Esophagus mucosa (tissue), 1 donor: ENCODE measurements around the gene MIEN1. TPM values are rescaled to one million over a fixed set of nuclear protein-coding genes. Genes with fewer than 3 reads are reported as not detected.
"Not testable (repeated sequence)": the region's sequence is repeated elsewhere in the genome, so short reads cannot be mapped to it uniquely, and the experiment has no call there.

Experiments used
- ATAC-seq: fragments of 200-7000 bp; cut with Tn5 transposase; one replicate; pipeline ENCODE4 v1.9.1; 2020
- total RNA-seq: library from RNA; stranded (reverse); gene quantifications from one replicate; pipeline ENCODE4 v1.2.4, GENCODE V29; 2023
- donor health status: DM: yes; HTN: yes; CAD: no.

MIEN1 gene
- total RNA-seq, 1 donor from 2014 or later = 44.3 TPM

DNA sequence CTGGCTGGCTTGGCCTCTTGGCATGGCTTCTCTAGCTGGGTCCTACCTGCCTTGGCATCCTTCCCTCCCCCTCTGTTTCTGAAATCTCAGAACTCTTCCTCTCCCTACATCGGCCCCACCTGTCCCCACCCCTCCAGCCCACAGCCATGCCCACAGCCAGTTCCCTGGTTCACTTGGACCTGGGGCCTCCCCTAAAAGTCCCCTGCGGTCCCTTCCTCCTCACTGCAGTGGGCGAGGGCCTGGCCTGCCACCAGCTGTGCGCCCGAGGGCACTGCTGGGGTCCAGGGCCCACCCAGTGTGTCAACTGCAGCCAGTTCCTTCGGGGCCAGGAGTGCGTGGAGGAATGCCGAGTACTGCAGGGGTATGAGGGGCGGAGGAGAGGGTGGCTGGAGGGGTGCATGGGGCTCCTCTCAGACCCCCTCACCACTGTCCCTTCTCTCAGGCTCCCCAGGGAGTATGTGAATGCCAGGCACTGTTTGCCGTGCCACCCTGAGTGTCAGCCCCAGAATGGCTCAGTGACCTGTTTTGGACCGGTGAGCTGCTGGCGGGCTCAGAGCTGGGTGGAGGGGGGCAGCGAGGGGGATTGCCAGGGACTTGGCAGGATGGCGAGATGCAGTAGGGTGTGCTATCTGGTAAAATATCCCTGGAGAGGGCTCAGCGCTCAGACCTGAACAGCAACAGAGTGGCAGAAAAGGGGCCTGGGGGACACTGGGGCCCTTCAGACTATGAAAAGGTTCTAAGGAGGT, 14.1 kb downstream of the MIEN1 start:
- peak; percentile 61 for ATAC-seq

DNA sequence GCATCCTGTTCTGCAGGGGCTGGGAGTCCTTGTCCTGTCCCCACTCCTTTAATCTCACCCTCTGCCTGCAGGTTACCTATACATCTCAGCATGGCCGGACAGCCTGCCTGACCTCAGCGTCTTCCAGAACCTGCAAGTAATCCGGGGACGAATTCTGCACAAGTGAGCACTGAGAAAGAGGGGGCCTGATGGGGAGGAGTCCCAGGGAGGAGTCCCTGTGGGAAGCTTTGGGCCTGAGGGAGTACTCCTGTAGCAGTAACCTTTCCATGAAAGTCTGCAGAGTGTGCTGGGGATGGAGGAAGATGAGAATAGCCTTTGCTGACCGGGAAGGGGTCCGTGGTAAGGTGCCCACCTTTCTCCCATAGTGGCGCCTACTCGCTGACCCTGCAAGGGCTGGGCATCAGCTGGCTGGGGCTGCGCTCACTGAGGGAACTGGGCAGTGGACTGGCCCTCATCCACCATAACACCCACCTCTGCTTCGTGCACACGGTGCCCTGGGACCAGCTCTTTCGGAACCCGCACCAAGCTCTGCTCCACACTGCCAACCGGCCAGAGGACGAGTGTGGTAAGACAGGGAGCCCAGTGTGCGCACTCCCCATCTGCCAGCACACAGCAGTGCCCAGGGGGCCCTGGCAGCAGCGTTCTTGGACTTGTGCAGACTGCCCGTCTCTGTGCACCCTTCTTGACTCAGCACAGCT, 14.8 kb downstream of the MIEN1 start:
- peak; percentile 70 for ATAC-seq

DNA sequence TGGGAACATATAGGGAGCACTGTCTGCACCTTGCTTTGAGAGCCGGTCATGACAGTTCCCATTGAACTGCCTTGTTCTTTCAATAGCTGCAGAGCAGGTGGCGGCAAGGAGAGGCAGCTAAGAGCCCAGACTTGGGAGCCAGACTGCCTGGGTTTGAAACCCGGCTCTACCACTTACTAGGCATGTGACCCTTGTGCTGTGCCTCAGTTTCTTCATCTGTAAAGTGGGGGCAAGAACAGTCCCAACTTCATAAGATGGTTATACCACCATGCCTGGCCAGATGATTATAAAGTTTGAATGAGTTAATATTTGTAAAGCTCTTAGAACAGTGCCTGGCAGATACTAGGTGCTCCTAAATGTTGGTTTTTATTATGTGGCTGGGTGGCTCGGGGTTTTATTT, 16.1 kb downstream of the MIEN1 start:
- ATAC-seq = no peak

DNA sequence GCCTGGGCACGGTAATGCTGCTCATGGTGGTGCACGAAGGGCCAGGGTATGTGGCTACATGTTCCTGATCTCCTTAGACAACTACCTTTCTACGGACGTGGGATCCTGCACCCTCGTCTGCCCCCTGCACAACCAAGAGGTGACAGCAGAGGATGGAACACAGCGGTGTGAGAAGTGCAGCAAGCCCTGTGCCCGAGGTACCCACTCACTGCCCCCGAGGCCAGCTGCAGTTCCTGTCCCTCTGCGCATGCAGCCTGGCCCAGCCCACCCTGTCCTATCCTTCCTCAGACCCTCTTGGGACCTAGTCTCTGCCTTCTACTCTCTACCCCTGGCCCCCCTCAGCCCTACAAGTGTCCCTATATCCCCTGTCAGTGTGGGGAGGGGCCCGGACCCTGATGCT, 18.5 kb downstream of the MIEN1 start:
- no peak for ATAC-seq

DNA sequence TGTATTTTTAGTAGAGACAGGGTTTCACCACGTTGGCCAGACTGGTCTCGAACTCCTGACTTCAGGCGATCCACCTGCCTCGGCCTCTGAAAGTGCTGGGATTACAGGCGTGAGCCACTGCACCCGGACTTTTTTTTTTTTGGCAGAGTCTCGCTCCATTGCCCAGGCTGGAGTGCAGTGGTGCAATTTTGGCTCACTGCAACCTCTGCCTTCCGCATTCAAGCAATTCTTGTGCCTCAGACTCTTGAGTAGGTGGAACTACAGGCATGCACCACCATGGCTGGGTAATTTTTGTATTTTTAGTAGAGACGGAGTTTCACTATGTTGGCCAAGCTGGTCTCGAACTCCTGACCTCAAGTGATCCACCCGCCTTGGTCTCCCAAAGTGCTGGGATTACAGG, 19.3 kb downstream of the MIEN1 start:
- not testable (repeated sequence) for ATAC-seq

DNA sequence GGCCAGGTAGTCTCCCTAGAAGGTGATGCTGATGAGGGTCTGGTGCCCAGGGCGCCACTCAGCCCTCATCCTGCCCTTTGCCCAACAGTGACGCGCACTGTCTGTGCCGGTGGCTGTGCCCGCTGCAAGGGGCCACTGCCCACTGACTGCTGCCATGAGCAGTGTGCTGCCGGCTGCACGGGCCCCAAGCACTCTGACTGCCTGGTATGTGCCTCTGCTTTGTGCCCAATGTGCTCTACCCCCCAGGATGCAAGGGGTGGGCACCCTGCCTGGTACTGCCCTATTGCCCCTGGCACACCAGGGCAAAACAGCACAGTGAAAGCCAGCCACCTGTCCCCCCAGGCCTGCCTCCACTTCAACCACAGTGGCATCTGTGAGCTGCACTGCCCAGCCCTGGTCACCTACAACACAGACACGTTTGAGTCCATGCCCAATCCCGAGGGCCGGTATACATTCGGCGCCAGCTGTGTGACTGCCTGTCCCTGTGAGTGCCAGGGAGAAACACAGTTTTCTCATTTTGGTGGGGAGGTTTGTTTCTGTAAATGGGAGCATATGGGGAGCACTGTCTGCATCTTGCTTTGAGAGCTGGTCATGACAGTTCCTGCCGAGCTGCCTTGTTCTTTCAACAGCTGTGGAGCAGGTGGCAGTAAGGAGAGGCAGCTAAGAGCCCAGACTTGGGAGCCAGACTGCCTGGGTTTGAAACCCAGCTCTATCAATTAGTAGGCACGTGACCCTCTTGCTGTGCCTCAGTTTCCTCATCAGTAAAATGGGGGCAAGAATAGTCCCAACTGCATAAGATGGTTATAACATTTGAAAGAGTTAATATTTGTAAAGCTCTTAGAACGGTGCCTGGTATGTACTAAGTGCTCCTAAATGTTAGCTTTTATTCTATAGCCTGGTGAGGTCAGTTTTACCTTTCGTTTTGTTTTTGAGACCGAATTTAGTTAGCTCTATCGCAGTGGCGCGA, 20.1 kb downstream of the MIEN1 start:
- no peak for ATAC-seq

DNA sequence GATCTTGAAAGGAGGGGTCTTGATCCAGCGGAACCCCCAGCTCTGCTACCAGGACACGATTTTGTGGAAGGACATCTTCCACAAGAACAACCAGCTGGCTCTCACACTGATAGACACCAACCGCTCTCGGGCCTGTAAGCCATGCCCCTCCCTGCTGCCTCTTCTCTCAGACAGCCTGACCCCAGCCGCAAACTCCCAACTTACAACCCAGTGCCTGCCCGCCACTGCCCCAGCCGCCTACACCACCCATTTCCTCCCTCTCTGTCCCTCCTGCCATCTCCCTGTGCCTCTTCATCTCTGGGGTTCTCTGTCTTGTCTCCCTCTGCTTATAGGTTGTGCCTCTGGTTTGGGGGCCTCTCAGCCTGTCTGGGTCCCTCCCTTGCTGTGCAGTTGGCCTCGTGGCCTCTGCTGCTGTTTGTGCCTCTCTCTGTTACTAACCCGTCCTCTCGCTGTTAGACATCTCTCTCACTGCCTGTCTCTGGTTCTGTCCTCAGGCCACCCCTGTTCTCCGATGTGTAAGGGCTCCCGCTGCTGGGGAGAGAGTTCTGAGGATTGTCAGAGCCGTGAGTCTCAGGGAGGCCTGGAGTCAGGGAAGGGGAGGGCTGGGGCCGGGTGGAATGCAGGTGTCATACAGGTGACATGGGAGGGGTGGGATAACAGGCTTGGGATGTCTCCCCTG, 20.9 kb downstream of the MIEN1 start:
- no peak for ATAC-seq

DNA sequence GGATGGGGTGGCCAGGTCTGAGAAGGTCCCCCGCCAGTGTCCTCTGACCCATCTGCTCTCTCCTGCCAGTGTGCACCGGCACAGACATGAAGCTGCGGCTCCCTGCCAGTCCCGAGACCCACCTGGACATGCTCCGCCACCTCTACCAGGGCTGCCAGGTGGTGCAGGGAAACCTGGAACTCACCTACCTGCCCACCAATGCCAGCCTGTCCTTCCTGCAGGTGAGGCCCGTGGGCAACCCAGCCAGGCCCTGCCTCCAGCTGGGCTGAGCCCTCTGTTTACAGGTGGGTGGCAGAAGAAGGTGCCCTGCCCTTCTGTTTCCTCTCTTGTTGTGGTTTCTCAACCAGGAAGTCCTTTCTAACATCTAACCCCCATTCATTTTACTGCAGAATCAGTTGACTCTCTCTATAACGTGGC, 23.4 kb downstream of the MIEN1 start:
- peak; percentile 45 for ATAC-seq

DNA sequence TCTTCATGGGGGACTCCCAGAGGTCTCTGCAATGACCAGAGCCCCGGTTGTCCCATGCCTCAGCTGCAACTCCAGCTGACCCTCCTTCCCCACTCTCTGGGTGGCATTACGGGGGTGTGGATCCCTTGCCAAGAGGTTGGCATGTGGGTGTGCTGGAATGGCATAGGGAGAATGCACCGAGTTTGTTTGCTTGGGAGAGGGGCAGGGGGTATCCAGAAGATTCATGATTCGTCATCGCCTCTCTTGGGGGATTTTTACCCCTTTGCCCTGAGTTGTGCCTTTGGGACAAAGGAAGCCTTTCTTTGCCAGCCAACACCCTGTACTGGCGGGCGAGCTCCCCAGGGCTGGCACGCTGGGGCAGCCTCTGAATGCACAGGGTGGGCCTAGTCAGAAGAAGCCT, 23.9 kb downstream of the MIEN1 start:
- ATAC-seq = no peak

DNA sequence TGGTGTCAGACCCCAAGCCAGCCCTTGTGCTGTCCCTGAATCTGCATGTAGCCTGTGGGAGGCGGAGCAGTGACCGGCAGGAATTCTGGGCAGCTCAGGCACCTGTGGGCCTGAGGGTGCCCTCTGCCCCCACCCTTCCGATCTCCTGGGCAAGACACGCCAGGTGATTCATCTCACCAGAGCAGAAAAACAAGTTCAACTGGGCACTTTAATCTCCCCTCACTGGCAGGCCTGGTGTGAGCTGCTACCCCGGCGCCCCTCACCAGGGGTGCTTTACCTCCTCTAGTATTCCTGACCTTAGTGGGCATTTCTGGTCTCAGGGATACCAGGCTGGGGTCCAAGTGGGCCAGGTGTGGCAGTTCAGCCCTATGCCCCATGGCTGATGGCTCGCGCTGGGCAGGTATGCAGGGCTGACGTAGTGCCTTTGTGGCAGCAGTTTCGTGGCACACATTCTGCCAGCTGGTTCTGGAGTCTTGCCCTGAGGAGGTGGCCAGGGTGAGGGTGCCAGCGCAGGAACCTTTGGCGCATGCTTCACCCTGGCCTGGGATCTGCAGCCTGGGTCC, 24.5 kb downstream of the MIEN1 start:
- peak; percentile 85 for ATAC-seq

DNA sequence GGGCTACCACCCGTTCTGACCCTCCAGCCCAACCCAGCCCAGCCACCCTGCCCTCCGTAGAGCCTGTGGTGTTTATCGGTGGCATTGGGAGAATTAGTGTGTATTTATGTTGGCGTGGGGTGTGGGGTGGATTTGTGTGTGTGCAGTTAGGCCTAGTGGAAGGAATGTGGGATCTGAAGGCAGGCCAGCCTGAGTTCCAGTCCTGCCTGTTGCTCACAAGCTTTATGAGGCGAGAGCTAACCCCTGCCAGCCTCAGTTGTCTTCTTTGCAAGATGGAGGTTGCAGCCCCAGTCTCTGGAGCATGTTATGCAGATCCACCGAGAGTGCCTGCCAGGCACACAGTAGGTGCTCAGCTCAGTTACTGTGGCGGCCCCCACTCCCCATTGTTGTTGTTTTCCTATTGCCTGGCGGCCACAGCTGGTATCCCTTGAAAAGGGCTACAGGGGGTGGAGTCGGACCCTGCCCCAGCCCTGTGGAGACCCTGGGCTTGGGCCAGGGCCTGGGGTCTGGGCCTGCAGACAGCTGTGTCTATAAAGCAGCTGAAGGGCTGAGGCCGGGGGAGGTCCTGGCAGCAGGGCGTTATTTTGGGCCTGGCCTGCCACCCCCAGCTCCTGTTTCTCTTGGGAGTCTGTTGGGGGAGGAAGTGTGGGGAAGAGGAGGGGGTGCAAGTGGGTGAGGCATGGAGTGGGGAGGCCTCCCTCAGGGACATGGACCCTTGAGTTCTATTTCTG, 25.3 kb downstream of the MIEN1 start:
- ATAC-seq = peak; percentile 27

DNA sequence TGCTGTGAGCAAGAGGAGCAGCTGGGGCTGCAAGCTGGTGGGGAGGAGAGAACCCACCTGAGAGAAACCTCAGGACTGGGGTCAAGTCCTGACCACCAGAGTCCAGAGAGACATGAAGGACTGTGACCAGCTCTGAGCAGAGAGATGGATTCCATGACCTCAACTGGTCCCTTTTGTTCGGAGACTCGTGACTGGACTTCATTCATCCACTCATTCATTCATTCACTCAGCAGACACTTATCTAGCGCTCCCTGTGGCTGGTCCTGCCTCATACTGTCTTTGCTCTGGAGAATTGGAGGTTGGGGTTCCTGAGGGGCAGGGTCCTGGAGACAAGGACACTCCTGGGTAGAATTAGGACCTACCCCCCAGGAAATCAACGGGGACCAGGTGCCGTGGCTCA, 26.4 kb downstream of the MIEN1 start:
- ATAC-seq = no peak

DNA sequence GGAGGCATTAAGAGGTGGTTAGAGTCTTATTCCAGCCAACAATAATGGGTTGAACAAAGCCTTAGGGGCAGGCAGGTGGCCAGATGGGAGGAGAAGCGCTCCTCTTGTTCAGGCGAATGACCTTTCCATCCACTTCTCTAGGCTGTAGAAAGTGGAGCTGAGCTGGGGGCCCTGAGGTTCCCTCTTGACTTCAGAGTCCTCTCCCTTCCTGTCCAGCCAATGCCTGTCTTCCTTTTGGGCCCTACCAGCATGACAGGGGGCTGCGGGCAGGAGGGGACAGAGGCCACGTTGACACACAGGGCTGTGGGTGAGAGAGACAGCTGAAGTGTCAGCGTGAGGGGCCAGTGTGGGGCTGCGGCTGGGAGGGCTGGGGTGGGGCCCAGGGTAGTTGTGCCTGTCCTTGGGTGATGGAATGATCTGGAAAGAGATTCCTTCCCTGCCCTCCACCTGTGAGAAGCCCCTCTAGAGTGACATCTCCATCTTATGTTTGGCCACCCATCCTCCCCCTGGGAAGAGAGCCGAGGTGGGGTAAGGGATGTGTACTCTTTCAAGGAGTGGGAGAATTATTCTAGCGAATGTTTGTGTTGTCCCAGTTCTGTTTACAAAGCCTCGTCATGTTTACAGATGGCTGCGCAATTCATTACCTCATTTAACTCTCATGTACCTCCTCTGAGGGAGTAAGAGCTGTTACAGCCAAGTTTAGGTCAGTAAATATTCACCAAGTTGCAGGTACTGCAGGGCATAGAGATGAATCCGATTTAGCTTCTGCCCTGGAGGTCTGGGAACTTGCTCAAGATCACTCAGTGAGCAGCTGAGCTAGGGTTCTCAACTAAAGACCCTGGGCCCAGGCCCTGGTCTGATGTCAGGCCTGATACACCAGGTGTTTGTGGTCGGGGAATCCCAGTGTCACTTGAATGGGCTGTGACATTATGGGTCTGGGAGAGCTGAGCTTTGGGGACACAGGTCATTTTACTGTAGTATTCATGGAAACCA, 27.1 kb downstream of the MIEN1 start:
- ATAC-seq = no peak

DNA sequence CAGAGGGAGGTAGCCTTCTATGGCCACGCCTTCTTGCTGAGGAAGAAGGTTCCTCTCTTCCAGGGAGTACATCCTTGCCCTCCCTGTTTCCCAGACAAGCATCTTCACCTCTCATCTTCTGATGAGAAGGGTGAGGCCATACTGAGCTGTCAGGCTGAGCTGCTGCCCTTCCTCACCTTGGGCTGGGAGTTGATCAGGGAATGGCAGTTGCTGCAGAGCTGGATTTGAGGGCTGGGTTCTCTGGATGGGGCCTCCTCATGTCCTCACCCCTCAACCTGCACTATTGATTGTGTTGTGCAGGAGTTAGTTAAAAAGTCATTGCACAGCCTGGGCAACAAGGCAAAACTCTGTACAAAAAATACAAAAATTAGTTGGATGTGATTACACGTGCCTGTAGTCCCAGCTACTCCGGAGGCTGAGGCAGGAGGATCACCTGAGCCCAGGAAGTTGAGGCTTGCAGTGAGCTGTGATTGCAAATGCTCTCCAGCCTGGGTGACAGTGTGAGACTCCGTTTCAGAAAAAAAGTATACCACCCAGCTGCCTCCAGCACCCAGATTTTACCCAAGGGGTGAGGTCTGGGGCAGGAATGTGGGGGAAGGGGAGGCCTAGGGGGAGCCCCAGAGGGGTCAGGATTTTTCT, 28.4 kb downstream of the MIEN1 start:
- ATAC-seq = no peak

DNA sequence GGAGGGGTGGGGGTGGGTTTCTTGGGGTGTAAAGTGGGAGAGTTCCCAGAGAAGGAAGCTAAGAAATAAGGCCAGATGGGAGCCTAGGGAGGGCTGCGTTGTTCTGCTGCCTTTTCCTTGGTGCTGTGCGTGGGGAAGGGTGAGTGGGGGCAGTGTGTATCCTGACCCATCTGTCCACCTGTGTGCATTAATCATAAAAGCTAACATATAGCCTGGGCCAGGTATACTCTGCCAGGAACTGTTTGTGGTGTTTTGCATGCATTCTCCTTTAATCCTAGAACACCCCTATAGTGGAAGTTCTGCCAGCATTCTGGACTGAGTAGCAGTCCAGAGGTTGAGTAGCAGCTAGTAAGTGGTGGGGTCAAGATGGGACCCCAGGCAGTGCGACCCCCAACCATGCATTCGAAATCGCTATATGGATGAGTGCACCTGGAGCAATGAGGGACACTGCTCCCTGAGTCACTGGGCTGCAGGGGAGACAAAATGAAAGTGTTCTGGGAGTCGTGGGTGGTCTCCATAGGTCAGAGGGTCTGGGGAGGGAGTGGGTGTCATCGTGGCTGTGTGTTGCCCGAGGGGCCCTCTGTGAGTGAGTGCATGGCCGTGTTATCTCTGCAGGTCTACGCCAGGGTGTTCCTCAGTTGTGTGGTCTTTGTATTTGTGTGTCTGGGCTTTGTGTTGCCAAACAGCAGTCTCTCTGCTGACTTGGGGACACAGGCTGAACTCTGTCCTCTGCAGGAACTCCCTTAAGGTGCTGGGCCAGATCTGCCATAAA, 29.1 kb downstream of the MIEN1 start:
- peak; percentile 13 for ATAC-seq

DNA sequence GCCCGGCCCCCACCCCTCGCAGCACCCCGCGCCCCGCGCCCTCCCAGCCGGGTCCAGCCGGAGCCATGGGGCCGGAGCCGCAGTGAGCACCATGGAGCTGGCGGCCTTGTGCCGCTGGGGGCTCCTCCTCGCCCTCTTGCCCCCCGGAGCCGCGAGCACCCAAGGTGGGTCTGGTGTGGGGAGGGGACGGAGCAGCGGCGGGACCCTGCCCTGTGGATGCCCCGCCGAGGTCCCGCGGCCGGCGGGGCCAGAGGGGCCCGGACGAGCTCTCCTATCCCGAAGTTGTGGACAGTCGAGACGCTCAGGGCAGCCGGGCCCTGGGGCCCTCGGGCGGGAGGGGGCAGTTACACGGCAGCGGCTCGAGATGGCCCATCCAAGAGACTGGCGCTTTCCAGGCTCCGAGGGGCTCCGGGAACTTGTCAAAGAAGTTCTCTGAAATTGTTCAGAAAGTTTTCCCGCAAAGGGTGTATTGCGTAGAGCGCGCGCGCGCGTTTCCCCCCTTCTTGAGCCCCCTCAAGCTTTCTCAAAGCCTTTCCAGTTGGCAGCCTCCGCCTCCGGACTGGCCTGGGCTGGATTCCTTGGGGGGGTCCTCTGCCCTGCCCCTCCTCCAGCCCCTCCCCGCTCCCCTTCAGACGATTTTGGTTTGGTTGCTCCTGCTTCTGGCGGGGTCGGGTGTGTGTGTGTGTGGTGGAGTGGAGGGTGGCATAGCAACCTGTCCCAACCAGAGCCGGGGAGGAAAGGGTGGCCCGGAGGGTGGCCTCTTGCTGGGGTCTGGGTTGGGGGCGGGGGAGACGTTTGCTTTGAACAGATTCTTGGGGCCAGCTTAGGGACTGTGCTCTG, 30.0 kb downstream of the MIEN1 start:
- ATAC-seq = peak; percentile 14

DNA sequence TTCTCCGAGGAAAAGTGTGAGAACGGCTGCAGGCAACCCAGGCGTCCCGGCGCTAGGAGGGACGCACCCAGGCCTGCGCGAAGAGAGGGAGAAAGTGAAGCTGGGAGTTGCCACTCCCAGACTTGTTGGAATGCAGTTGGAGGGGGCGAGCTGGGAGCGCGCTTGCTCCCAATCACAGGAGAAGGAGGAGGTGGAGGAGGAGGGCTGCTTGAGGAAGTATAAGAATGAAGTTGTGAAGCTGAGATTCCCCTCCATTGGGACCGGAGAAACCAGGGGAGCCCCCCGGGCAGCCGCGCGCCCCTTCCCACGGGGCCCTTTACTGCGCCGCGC, 30.5 kb downstream of the MIEN1 start, which contains the start of gene ERBB2:
ERBB2 (plus strand) TSS at position 247 of the 330 bp plus-strand sequence. CDS start 175 bp downstream, outside the sequence.
- peak; percentile 78 for ATAC-seq
